GM21447 (cell line): Measurements from ENCODE around the gene ECHDC3.

Experiments
- ATAC-seq: cut with Tn5 transposase; IDR thresholded peaks from one replicate; pipeline ENCODE4 v1.9.1; 2021; ENCODE audit not compliant: unreplicated experiment

The ECHDC3 gene

GRCh38 chr10:11810313-11810766 is 68.2 kb downstream of the ECHDC3 start:
- ATAC-seq = no peak

GRCh38 chr10:11810973-11811372 is 68.8 kb downstream of the ECHDC3 start:
- ATAC-seq = no peak

- ATAC-seq = no peak
Observed at GRCh38 chr10:11813177-11813576, 71.0 kb downstream of the ECHDC3 start.
